GM12874 (cell line): ENCODE measurements around the gene RAB15.

ENCODE experiments used
- CTCF ChIP-seq: IDR thresholded peaks from 2 replicates; pipeline ENCODE4 v1.5.1; 2011; ENCODE audit warnings: low read depth, mild to moderate bottlenecking, control low read depth, low read length, moderate library complexity; ENCODE audit not compliant: insufficient read depth

The RAB15 gene

GRCh38 chr14:64915029-64915424, 57.1 kb downstream of the RAB15 start:
- no peak for TF ChIP-seq CTCF

DNA sequence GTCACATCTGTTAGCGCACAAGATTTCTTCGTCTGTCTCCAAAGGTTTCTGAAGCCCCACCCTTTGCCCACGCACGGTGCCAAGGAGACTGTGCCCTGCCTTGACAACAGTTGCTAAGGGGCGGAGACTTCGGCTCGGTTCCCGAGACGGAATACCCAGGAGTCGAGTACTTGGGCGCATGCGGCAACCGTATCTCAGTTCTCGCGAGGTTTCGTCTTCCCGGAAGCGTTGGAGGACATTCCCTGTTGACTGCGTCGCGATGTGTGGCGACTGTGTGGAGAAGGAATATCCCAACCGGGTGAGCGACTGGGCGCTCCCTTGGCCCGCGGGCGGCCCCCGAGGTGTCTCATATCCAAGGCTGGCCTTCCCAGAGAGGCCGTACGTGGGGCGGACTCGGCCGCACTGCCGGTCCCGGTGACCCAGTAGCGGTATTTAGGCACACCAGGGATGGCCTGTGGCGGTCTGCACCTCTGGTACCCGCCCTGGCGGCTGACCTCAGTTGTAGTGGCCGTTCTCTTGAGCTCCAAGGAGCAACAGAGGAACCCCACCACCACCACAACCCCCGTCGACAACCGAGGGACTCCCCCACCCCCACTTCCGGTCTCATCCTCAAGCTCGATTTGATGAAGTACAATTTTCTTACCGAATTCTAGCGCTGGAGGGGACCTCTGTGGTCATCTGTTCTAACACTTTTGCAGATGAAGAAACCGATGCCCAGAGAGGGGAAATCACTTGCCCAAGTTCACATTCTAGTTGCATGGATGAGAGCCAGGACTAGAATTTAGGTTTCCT, 57.7 kb downstream of the RAB15 start, which contains the start of gene CHURC1:
TSS of gene CHURC1 (plus strand) at position 219 of the 792 bp plus-strand sequence. CDS start at position 260, 41 bp downstream.
- TF ChIP-seq CTCF, result no peak

DNA sequence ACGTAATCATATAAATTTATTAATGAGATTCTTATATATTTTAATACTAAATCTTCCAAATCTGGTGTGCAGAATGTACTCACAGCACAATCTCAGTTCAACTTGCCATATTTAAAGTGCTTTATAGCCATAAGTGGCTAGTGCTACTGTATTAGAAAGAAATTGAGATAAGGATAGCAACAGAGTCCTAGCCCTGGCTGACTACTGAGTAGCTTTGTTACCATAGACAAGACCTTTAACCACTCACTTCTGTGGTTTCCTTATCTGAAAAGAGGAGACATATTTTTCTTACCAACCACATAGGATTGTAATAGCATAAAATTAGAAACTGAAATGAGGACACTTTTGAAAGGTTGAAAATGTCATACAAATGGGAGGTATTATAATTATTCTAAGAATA, 59.9 kb downstream of the RAB15 start:
- no peak for TF ChIP-seq CTCF

- peak; percentile 19; the same call in 1 of the 2 replicates for TF ChIP-seq CTCF
These were observed 61.2 kb downstream of the RAB15 start for GRCh38 chr14:64910847-64911495.

GRCh38 chr14:64906022-64906421, 66.1 kb downstream of the RAB15 start:
- no peak for TF ChIP-seq CTCF

- TF ChIP-seq CTCF, result no peak
These were observed 72.2 kb downstream of the RAB15 start for GRCh38 chr14:64899958-64900357.
